SK-N-SH treated with all-trans-retinoic acid at 6 μM for 48 hours (cell line): ENCODE data around the gene DYSF.
A peak's percentile ranks its signal among the peaks of the same experiment; 100 is the strongest.

Source experiments
- ATAC-seq: fragments of 200-7000 bp; cut with Tn5 transposase; 3 replicates; pipeline ENCODE4 v1.9.1; 2020; ENCODE audit warnings: mild to moderate bottlenecking, moderate library complexity
- ARNTL ChIP-seq: fragments of 450-650 bp; formaldehyde crosslinking; IDR thresholded peaks from 2 replicates; pipeline ENCODE4 v1.5.0; 2020; ENCODE audit warnings: low read depth, mild to moderate bottlenecking, moderate library complexity, borderline replicate concordance
- CREB5 ChIP-seq: fragments of 250-450 bp; sonication (Bioruptor Pico); IDR thresholded peaks from 2 replicates; pipeline ENCODE4 v1.5.1; 2020; ENCODE audit warnings: low read depth, mild to moderate bottlenecking, moderate library complexity
- CSDC2 ChIP-seq: fragments of 250-450 bp; sonication (Bioruptor Pico); IDR thresholded peaks from 2 replicates; pipeline ENCODE4 v1.5.0; 2020; ENCODE audit warnings: mild to moderate bottlenecking, moderate library complexity
- CSRNP3 ChIP-seq: fragments of 250-450 bp; sonication (Bioruptor Pico); IDR thresholded peaks from 2 replicates; pipeline ENCODE4 v1.5.1; 2021; ENCODE audit warnings: mild to moderate bottlenecking, moderate library complexity
- ESRRG ChIP-seq: fragments of 250-450 bp; sonication (Bioruptor Pico); IDR thresholded peaks from 2 replicates; pipeline ENCODE4 v1.6.1; 2021; ENCODE audit warnings: mild to moderate bottlenecking
- GLIS3 ChIP-seq: fragments of 250-450 bp; sonication (Bioruptor Pico); IDR thresholded peaks from 2 replicates; pipeline ENCODE4 v1.5.0; 2020; ENCODE audit warnings: mild to moderate bottlenecking, moderate library complexity
- ISL1 ChIP-seq: fragments of 250-450 bp; sonication (Bioruptor Pico); IDR thresholded peaks from 2 replicates; pipeline ENCODE4 v2.1.2; 2022; ENCODE audit warnings: mild to moderate bottlenecking, moderate library complexity
- OSR1 ChIP-seq: fragments of 250-450 bp; sonication (Bioruptor Pico); IDR thresholded peaks from 2 replicates; pipeline ENCODE4 v1.8.0; 2022; ENCODE audit warnings: moderate library complexity, mild to moderate bottlenecking, inconsistent platforms
- PATZ1 ChIP-seq: fragments of 250-450 bp; sonication (Bioruptor Pico); IDR thresholded peaks from 2 replicates; pipeline ENCODE4 v1.8.0; 2020; ENCODE audit warnings: mild to moderate bottlenecking, moderate library complexity, borderline replicate concordance
- POU6F1 ChIP-seq: fragments of 250-450 bp; sonication (Bioruptor Pico); IDR thresholded peaks from 2 replicates; pipeline ENCODE4 v1.8.0; 2021; ENCODE audit warnings: low read depth, mild to moderate bottlenecking, moderate library complexity, borderline replicate concordance
- PPARA ChIP-seq: fragments of 250-450 bp; sonication (Bioruptor Pico); IDR thresholded peaks from 2 replicates; pipeline ENCODE4 v1.5.0; 2020; ENCODE audit warnings: mild to moderate bottlenecking, borderline replicate concordance
- RARB ChIP-seq: fragments of 250-450 bp; sonication (Bioruptor Pico); IDR thresholded peaks from 2 replicates; pipeline ENCODE4 v1.8.0; 2021; ENCODE audit warnings: mild to moderate bottlenecking, moderate library complexity
- SNAI2 ChIP-seq: fragments of 250-450 bp; sonication (Bioruptor Pico); IDR thresholded peaks from 2 replicates; pipeline ENCODE4 v1.5.0; 2020; ENCODE audit warnings: mild to moderate bottlenecking, moderate library complexity
- TCF4 ChIP-seq: fragments of 250-450 bp; sonication (Bioruptor Pico); IDR thresholded peaks from 2 replicates; pipeline ENCODE4 v1.8.0; 2021; ENCODE audit warnings: mild to moderate bottlenecking, moderate library complexity, borderline replicate concordance
- TOX ChIP-seq: fragments of 250-450 bp; sonication (Bioruptor Pico); IDR thresholded peaks from 2 replicates; pipeline ENCODE4 v1.8.0; 2021; ENCODE audit warnings: mild to moderate bottlenecking, moderate library complexity, borderline replicate concordance
- ZC3H10 ChIP-seq: fragments of 250-450 bp; sonication (Bioruptor Pico); IDR thresholded peaks from 2 replicates; pipeline ENCODE4 v1.5.1; 2021; ENCODE audit warnings: mild to moderate bottlenecking, moderate library complexity
- ZFP3 ChIP-seq: fragments of 250-450 bp; sonication (Bioruptor Pico); IDR thresholded peaks from 2 replicates; pipeline ENCODE4 v1.5.0; 2020; ENCODE audit warnings: mild to moderate bottlenecking, moderate library complexity
- ZNF565 ChIP-seq: fragments of 450-650 bp; formaldehyde crosslinking; conservative IDR thresholded peaks from 2 replicates; pipeline ENCODE4 v1.5.0; 2020; ENCODE audit warnings: low read depth, mild to moderate bottlenecking, moderate library complexity
- ZNF70 ChIP-seq: fragments of 450-650 bp; formaldehyde crosslinking; IDR thresholded peaks from 2 replicates; pipeline ENCODE4 v1.5.0; 2020; ENCODE audit warnings: mild to moderate bottlenecking, moderate library complexity
- ZNF8 ChIP-seq: fragments of 450-650 bp; formaldehyde crosslinking; IDR thresholded peaks from 2 replicates; pipeline ENCODE4 v1.5.0; 2020; ENCODE audit warnings: mild to moderate bottlenecking, moderate library complexity

The DYSF gene

GRCh38 chr2:71494523-71495155, 41.3 kb downstream of the DYSF start:
- TF ChIP-seq ZC3H10 (CRISPR knock-in tag) (no peak), CSRNP3 (CRISPR knock-in tag) (no peak), PATZ1 (CRISPR knock-in tag) (no peak), ZNF70 (CRISPR knock-in tag) (no peak), POU6F1 (CRISPR knock-in tag) (no peak), ZNF8 (CRISPR knock-in tag) (no peak), ESRRG (CRISPR knock-in tag) (no peak), ARNTL (CRISPR knock-in tag) (no peak), SNAI2 (no peak), TOX (CRISPR knock-in tag) (no peak), OSR1 (CRISPR knock-in tag) (no peak), ISL1 (CRISPR knock-in tag) (no peak), ZNF565 (CRISPR knock-in tag) (no peak)
- no peak for ATAC-seq

GRCh38 chr2:71496156-71496770, 42.9 kb downstream of the DYSF start:
- no peak for ATAC-seq
- no peak for TF ChIP-seq GLIS3 (CRISPR knock-in tag)

GRCh38 chr2:71498261-71498701, 44.9 kb downstream of the DYSF start:
- peak; percentile 54; the same call in 2 of the 3 replicates for ATAC-seq
- TF ChIP-seq CREB5 (CRISPR knock-in tag) (no peak), CSRNP3 (CRISPR knock-in tag) (no peak), ISL1 (CRISPR knock-in tag) (no peak), TCF4 (CRISPR knock-in tag) (no peak), ESRRG (CRISPR knock-in tag) (no peak), ZNF565 (CRISPR knock-in tag) (no peak), ZNF8 (CRISPR knock-in tag) (no peak), ZFP3 (CRISPR knock-in tag) (no peak), SNAI2 (no peak), GLIS3 (CRISPR knock-in tag) (no peak), CSDC2 (CRISPR knock-in tag) (no peak), ARNTL (CRISPR knock-in tag) (no peak), OSR1 (CRISPR knock-in tag) (no peak), RARB (CRISPR knock-in tag) (no peak), POU6F1 (CRISPR knock-in tag) (no peak), TOX (CRISPR knock-in tag) (no peak), PATZ1 (CRISPR knock-in tag) (no peak), PPARA (CRISPR knock-in tag) (no peak)
- TF ChIP-seq, all 23 proteins: peak for 0
